SHP77 treated with DMSO at 0.1 percent for 48 hours (cell line): Measurements from ENCODE around the gene INO80E.
"Not testable (repeated sequence)": the region's sequence is repeated elsewhere in the genome, so short reads cannot be mapped to it uniquely, and the experiment has no call there.

ENCODE experiments used
- DNase-seq: peaks from one replicate; lab custom pipeline; 2025; lab: John Stamatoyannopoulos, UW

INO80E gene

DNA sequence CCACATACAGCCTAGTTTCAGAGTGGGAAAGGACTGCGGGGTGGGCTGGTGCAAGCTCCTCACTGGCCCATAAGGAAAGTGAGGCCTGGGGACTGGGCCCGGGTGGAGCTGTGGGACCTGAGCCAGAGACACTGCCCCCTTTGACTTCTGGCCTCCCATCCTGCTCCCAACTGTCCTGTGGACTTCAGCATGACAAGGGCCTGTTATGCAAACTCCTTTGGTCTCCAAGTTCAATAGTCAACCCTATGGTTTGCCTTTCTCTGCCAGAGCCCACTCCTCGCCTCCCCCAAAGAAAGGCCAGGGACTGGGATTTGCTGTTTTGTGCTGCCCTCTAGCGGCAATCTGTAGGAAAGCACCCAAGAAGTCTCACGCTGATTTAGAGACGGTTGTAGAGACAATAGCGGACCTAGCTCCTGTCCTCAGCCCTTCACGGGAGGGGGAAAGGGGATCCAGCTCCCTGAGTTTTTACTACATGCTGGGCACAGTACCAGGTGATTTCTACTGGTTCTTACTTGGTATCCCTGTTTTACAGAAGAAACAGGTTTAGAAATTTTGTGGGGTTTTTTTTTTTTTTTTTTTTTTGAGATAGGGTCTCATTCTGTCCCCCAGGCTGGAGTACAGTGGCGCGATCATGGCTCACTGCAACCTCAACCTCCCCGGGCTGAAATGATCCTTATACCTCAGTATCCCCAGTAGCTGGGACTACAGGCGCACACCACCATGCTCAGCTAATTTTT is 36.2 kb downstream of the INO80E start:
- peak; percentile 66 for DNase-seq

DNA sequence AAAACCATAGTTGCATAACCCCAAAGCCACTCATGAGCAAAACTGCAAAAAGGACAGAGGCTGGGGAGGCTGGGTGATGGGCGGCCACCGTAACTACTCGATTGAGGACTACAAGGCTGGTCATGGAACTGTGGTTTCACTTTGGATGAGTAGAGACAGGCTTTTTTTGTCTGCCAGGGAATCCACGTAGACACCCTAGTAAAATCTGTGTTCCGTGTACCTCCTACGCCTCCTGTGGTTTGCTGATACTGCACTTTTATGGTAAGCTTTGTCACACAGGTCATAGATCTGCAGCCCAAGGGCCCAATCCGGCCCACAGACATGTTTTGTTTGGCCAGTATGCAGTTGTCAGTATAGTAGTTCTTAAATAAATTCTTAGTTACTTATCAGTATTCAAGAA is 37.2 kb downstream of the INO80E start:
- DNase-seq, result no peak

DNA sequence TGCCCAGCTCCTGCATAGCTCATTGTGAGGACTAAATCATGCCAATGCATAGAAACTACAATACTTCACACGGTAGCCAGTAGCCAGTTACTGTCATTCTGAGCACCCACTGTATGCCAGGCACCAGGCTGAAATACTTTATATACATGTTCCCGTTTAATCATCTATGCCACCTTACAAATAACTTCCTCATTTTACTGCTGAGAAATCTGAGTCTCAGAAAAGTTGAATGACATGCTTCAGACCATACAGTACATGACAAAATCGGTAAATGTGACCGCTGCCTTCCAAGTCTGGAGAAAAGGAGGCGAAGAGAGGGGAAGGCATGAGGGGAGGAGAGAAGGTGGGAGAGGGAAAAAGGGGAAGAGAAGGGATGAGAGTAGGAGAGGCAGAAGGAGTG is 44.2 kb downstream of the INO80E start:
- no peak for DNase-seq

DNA sequence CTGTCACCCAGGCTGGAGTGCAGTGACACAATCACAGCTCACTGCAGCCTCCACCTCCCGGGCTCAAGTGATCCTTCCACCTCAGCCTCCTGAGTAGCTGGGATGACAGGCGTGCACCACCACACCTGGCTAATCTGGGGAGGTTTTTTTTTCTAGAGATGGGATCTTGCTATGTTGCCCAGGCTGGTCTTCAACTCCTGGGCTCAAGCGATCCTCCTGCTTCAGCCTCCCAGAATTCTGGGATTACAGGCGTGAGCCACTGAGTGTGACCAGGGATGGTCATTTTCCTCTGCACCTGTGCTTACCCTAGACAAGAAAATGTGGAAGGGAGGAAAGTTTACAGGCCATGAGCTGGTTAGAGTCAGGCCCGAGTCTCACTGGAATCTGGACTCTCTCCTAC is 44.6 kb downstream of the INO80E start:
- DNase-seq, result not testable (repeated sequence)

DNA sequence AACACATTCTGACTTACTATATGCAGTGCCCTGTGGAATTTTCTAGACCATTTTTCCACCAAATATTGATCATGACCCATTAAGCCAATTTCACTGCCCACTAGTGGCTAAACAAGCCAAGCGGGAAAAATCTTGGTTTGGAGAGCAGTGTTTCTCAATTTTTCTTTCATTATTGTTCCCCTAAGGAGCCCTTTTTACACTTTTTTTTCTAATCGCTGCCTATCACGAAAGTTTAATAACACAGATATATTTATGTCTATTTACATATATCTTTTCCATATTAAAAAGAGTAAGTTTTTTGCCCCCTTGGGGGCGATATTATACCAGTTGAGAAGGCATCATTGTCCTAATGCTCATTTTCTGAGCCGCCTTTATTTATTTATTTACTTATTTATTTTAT is 45.8 kb downstream of the INO80E start:
- DNase-seq, result no peak

DNA sequence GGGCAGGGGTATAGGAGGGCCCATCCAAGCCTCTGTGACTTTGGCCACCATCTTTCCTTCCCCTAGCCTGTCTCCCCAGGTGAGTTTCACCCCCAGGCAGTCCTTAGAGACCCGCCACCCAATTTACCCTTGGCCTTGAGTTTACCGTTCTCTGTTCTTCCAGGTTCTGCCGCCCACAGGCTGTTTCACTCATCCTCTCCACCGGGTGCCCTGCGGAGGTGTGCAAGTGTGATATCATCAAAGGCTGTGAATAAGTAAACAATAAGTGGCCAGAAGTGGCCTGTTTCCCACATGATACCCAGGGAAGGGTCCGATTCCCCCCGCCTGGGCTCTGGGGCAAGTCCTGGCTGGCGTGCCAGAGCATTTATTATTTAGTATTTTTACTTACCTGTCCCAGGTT is 50.1 kb downstream of the INO80E start:
- DNase-seq, result no peak

DNA sequence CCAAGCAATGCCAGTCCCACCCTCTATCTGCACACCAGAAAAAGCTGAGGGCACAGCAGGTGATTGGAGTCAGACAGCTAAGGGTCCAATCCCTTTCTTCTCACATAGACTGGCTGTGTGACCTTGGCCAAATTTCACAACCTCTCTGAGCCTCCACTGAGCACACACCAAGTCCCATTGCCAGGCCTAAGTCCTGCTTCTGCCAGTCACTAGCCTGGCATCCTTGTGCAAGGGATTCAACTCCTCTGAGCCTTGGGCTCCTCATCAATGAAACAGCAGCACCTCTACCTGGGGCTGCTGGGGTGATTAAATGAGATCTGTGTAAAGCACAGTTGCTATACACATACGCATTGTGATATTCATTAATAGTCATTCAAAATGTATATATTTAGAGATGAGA is 50.5 kb downstream of the INO80E start:
- no peak for DNase-seq

DNA sequence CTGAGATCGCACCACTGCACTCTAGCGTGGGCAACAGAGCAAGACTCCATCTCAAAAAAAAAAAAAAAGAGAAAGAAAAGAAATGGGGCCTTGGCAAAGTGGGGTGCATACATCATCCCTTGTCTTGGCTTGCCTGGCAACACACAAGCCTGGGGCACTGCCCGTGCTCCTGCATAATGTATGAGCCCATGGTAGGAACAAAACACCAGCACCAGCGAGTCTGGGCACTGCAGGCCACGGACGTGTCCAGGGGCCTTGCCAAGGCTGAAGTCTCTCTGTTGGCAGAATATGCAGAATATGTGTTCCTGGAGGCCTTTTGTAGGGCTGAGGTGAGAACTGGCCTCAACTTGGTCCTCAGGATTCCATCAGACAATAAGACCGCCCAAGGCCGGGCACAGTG is 53.8 kb downstream of the INO80E start:
- DNase-seq, result no peak

DNA sequence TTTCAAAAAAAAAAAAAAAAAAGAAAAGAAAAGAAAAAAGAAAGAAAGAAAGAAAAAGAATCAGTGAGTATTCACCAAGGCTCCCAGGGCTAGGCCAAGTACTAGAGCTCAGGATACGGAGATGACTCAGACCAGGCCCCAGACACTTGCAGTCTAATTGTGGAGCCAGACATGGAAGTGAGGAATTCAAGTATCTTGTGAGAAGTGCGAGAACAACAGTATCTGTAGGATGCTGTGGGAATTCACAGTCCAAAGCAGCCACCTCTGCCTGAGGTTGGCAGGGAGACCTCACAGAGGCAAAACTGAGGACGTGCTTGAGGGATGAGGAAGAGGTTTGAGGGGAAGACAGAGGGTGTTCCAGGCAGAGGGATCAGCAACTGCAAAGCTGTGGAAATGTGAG is 55.5 kb downstream of the INO80E start:
- DNase-seq, result no peak

DNA sequence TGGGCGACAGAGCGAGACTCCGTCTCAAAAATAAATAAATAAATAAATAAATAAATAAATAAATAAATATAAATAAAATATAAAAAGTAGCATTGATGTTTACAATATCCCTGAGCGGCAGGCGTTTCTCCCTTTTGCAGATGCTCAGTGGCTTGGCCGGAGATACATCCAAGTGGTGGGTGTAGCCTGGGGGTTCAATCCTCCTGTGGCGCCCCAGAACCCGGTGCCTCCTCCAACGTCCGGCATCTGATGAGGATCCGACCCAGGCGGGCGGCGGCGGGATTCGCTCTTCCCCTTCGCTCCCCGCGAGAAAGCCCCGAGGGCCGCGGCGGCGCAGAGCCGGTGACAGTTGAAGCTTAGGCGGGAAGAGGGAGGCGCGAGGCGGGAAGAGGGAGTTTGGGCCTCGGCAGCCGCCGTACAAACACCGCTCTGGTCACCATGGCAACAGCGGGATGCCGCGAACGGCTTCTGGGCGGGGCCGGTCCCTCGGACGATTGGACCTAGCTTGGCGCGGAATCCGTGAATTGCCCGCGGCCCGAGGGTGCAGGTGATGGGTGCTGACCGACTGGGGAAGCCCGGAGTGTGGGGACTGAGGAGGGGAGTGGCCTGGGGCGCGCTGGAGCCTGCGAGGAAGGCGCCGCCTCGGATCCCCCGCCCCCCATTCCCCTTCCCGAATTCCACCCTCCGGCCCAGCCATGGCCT is 56.8 kb downstream of the INO80E start:
- peak; percentile 95 for DNase-seq

DNA sequence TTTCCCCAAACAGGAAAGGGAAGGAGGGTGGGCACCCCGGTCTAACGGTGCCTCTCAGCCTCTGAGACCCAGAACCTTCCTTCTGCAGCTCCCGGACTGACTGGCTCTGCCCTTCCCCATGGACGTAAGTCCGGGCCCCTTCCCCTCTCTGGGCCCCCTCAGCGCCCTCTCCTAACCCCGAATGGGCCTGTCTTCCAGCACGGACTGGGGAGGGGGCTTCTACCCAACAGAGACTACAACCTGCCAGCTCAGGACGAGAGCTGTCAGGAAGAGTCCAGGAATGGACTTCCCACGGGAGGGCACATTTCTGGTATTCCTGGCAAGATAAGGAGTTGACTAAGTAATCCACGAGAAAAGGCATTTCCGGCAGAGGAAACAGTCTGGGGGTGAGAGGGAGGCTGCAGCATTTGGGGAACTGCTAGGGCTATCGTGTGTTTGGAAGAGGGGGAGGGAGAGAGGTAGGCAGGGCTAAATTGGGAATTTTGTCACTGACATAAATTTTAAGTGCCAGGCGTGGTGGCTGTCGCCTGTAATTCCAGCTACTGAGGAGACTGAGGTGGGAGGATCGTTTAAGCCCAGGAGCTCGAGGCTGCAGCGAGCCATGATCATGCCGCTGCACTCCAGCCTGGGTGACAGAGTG is 57.5 kb downstream of the INO80E start:
- no peak for DNase-seq

DNA sequence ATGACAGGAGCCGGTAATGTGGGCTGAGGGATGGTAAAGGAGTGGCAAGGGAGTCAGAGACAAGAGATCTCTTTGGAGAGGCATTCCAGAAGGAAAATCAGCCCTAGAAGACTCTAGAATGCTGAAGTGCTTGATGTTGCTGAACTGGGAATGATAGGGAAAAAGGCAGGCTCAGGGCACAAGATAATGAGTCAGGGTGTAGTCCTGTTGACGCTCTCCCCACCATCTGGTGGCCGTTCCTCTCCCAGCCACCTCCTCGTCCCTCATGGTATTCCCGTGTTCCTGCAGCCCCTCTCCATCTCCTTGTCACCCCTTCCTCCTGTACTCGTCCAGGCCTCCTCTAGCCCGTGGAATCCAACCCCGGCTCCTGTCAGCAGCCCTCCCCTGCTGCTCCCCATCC is 58.4 kb downstream of the INO80E start:
- no peak for DNase-seq

DNA sequence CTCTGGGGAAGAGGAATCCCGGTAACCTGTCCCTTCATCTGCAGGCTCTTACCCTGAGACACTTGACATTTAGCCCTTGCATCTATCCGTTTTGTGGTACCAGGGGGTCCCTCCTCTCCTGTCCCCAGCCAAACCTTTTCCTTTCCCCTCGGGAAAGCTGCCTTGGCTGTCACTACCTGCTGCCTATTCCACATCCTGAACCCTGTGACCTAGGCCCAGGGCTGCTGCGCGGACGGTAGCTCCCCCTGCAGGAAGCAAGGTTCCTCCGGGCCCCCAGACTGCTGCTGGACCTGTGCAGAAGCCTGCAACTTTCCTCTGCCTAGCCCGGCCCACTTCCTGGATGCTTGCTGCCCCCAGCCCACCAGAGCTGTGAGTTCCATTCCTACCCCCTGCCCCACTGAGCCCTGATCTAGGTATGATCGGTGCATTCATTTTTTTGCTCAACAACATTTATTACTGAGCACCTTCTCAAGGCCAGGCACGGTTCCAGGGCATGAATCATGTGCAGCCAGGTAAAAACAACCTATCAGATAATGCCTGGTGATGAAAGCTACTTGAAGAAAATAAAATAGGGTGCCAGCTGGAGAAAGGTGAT is 59.0 kb downstream of the INO80E start:
- no peak for DNase-seq
